IMR-90 (cell line): ENCODE results near the gene GABBR2.

Experiments used
- BHLHE40 ChIP-seq: fragments of 150-350 bp; IDR thresholded peaks from 2 replicates; pipeline ENCODE4 v1.6.1; 2016; ENCODE audit warnings: mild to moderate bottlenecking, low read depth, low read length
- FOS ChIP-seq: fragments of 150-350 bp; IDR thresholded peaks from 2 replicates; pipeline ENCODE4 v1.6.1; 2016; ENCODE audit warnings: low read depth, low read length
- MAFK ChIP-seq: IDR thresholded peaks from 2 replicates; pipeline ENCODE4 v1.6.1; 2012; ENCODE audit warnings: low read depth, low read length, improper control_type of control experiment
- MXI1 ChIP-seq: IDR thresholded peaks from 2 replicates; pipeline ENCODE4 v1.6.1; 2012; ENCODE audit warnings: low read depth, mild to moderate bottlenecking, low read length, moderate library complexity, borderline replicate concordance
- NFE2L2 ChIP-seq: fragments of 150-350 bp; IDR thresholded peaks from 2 replicates; pipeline ENCODE4 v1.6.1; 2016; ENCODE audit warnings: low read depth, mild to moderate bottlenecking, low read length
- POLR2A ChIP-seq: IDR thresholded peaks from 2 replicates; pipeline ENCODE4 v1.6.1; 2012; ENCODE audit warnings: mild to moderate bottlenecking, low read depth, low read length
- RAD21 ChIP-seq: IDR thresholded peaks from 2 replicates; pipeline ENCODE4 v1.6.1; 2012; ENCODE audit warnings: low read length, improper control_type of control experiment
- RCOR1 ChIP-seq: IDR thresholded peaks from 2 replicates; pipeline ENCODE4 v1.6.1; 2012; ENCODE audit warnings: mild to moderate bottlenecking, low read length, improper control_type of control experiment; ENCODE audit not compliant: insufficient replicate concordance
- RFX5 ChIP-seq: IDR thresholded peaks from 2 replicates; pipeline ENCODE4 v1.8.0; 2012; ENCODE audit warnings: low read depth, mild to moderate bottlenecking, low read length, moderate library complexity
- SMC3 ChIP-seq: fragments of 150-350 bp; IDR thresholded peaks from 2 replicates; pipeline ENCODE4 v1.6.1; 2016; ENCODE audit warnings: low read depth, mild to moderate bottlenecking, antibody characterized with exemption, low read length, moderate library complexity
- TF ChIP-seq, protein P1 (sequence below): conservative IDR thresholded peaks from 2 replicates; pipeline ENCODE4 v1.5.1; 2012; ENCODE audit warnings: mild to moderate bottlenecking, low read depth, low read length, improper control_type of control experiment

DNA sequence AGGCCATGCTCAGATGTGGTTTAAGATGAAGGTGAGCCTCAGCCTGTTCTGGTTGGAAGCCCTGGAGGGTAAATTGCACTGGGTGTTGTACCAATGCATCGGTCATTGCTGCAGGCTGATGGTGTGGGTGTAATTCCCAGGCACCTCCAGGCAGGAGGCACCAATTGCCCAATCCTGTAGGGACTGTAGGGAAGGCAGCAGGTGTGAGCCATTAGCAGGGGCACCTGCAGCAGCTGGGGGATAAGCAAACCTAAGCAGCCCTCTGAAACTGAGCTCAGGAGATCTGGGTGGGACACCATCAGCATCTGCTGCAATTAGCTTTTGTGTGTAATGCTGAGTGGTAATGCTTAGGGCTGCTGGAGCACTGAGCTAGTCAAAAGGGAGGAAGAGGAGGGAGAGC is 263.2 kb downstream of the GABBR2 start:
- TF ChIP-seq, protein P1, sequence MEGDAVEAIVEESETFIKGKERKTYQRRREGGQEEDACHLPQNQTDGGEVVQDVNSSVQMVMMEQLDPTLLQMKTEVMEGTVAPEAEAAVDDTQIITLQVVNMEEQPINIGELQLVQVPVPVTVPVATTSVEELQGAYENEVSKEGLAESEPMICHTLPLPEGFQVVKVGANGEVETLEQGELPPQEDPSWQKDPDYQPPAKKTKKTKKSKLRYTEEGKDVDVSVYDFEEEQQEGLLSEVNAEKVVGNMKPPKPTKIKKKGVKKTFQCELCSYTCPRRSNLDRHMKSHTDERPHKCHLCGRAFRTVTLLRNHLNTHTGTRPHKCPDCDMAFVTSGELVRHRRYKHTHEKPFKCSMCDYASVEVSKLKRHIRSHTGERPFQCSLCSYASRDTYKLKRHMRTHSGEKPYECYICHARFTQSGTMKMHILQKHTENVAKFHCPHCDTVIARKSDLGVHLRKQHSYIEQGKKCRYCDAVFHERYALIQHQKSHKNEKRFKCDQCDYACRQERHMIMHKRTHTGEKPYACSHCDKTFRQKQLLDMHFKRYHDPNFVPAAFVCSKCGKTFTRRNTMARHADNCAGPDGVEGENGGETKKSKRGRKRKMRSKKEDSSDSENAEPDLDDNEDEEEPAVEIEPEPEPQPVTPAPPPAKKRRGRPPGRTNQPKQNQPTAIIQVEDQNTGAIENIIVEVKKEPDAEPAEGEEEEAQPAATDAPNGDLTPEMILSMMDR: no peak
- TF ChIP-seq MXI1 (no peak), RAD21 (no peak), MAFK (no peak), POLR2A (no peak), BHLHE40 (no peak), SMC3 (no peak), RFX5 (no peak), RCOR1 (no peak), FOS (no peak), NFE2L2 (no peak)
